ENCODE data around the gene ZBTB8A. TPM values are rescaled to one million over a fixed set of nuclear protein-coding genes. Genes with fewer than 3 reads are reported as not detected.

The ZBTB8A gene
- total and polyA plus RNA-seq, 12 donors: 1.3 to 8.3 (median 4.7) TPM

- no peak for TF ChIP-seq POLR2A (IDR thresholded peaks at IDR 0.05)
- TF ChIP-seq, protein P1, sequence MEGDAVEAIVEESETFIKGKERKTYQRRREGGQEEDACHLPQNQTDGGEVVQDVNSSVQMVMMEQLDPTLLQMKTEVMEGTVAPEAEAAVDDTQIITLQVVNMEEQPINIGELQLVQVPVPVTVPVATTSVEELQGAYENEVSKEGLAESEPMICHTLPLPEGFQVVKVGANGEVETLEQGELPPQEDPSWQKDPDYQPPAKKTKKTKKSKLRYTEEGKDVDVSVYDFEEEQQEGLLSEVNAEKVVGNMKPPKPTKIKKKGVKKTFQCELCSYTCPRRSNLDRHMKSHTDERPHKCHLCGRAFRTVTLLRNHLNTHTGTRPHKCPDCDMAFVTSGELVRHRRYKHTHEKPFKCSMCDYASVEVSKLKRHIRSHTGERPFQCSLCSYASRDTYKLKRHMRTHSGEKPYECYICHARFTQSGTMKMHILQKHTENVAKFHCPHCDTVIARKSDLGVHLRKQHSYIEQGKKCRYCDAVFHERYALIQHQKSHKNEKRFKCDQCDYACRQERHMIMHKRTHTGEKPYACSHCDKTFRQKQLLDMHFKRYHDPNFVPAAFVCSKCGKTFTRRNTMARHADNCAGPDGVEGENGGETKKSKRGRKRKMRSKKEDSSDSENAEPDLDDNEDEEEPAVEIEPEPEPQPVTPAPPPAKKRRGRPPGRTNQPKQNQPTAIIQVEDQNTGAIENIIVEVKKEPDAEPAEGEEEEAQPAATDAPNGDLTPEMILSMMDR (IDR thresholded peaks at IDR 0.05): no peak
- no peak overlapping the region for H3K27ac ChIP-seq
- intact Hi-C loops (cut with DNase I): no loop called here
- WGBS, 4 donors: 81 to 87% (median 84%) methylated on average over 5 of the region's 5 CpGs
- H3K4me1 ChIP-seq (replicated peaks in 1 of 2): no peaks in the 10 kb centered on the region
- no peak overlapping the region for H3K4me3 ChIP-seq
- H3K36me3 ChIP-seq (replicated peaks in 1 of 2): no peaks in the 10 kb centered on the region
- H3K27me3 ChIP-seq: no peaks in the 10 kb centered on the region
- no peaks in the 10 kb centered on the region for H3K9me3 ChIP-seq (replicated peaks in 1 of 3)
- DNase-seq: no peak
These were observed 30.5 kb upstream of the ZBTB8A start for GRCh38 chr1:32508761-32509160.

DNA sequence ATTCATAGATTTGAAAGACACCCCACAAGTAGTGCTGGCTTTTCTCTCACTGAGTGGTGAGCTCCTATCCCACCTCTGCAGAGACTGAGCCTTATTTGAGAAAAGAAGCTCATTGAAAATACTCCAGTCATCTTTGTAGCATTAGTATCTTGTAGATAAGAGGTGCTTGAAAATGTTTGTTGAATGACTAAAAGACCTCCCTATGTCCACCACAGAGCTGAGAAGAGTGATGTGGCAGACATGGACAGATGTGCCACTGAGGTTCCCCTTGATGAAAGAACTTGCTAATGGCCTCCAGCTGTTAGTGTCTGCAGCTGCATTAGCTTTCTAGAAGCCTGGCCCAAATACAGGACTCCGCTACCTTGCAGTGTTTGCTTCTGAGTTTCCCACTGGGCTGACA lies 29.3 kb upstream of the ZBTB8A start:
- no peaks in the 10 kb centered on the region for H3K9me3 ChIP-seq (replicated peaks in 1 of 3)
- TF ChIP-seq, protein P1 (IDR thresholded peaks at IDR 0.05): no peak
- TF ChIP-seq POLR2A (IDR thresholded peaks at IDR 0.05): no peak
- DNase-seq: no peak
- intact Hi-C loops (cut with DNase I): no loop called here
- H3K27ac ChIP-seq: no peak overlapping the region
- no peaks in the 10 kb centered on the region for H3K4me1 ChIP-seq (replicated peaks in 1 of 2)
- no peaks in the 10 kb centered on the region for H3K36me3 ChIP-seq (replicated peaks in 1 of 2)
- H3K27me3 ChIP-seq: no peaks in the 10 kb centered on the region
- 92 to 100% (median 100%) methylated on average over 1 of the region's 1 CpG for WGBS, 4 donors
- no peak overlapping the region for H3K4me3 ChIP-seq

- H3K9me3 ChIP-seq (replicated peaks in 1 of 3): no peaks in the 10 kb centered on the region
- 82 to 100% (median 93%) methylated on average over 1 to 5 of the region's 5 CpGs for WGBS, 4 donors
- no peaks in the 10 kb centered on the region for H3K36me3 ChIP-seq (replicated peaks in 1 of 2)
- H3K27ac ChIP-seq: no peak overlapping the region
- no peak overlapping the region for H3K4me3 ChIP-seq
- TF ChIP-seq, protein P1 (IDR thresholded peaks at IDR 0.05): no peak
- no peak for TF ChIP-seq POLR2A (IDR thresholded peaks at IDR 0.05)
- DNase-seq: no peak
- intact Hi-C loops (cut with DNase I): no loop called here
- no peaks in the 10 kb centered on the region for H3K27me3 ChIP-seq
- no peaks in the 10 kb centered on the region for H3K4me1 ChIP-seq (replicated peaks in 1 of 2)
These were observed 22.8 kb upstream of the ZBTB8A start for GRCh38 chr1:32516402-32516801.

DNA sequence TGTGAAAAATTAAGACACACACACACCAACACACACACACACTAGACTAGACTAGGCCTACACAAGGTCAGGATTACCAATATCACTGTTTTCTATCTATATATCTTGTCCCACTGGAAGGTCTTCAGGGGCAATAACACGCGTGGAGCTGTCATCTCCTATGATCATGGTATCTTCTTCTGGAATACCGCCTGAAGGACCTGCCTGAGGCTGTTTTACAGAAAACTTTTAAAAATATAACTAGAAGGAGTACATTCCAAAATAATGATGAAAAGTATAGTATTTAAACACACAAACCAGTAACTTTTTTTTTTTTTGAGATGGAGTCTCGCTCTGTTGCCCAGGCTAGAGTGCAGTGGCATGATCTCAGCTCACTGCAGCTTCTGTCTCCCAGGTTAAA lies 20.3 kb upstream of the ZBTB8A start:
- TF ChIP-seq, protein P1 (IDR thresholded peaks at IDR 0.05): no peak
- TF ChIP-seq POLR2A (IDR thresholded peaks at IDR 0.05): no peak
- no peak for DNase-seq
- Histone ChIP-seq H3K4me3 (no peak overlapping the region), H3K27ac (no peak overlapping the region), H3K36me3 (replicated peaks in 1 of 2) (no peaks in the 10 kb centered on the region), H3K9me3 (replicated peaks in 1 of 3) (no peaks in the 10 kb centered on the region), H3K4me1 (replicated peaks in 1 of 2) (no peaks in the 10 kb centered on the region), H3K27me3 (no peaks in the 10 kb centered on the region)
- intact Hi-C loops (cut with DNase I): no loop called here
- 86 to 88% (median 87%) methylated on average over 4 of the region's 4 CpGs for WGBS, 4 donors

All from adrenal gland (tissue), 12 donors.